LNCaP clone FGC (cell line): Measurements from ENCODE around the gene TALDO1.

Experiments used
- DNase-seq: peaks from one replicate; pipeline ENCODE4 v3.0.0-alpha.2; 2011; ENCODE audit warnings: low read depth
- H3K4me3 ChIP-seq: 2 replicates; pipeline ENCODE4 v1.5.1; 2011; ENCODE audit warnings: mild to moderate bottlenecking, low read depth, low read length, control low read depth
- CTCF ChIP-seq: IDR thresholded peaks from 2 replicates; pipeline ENCODE4 v1.5.1; 2012; ENCODE audit warnings: mild to moderate bottlenecking; ENCODE audit not compliant: control insufficient read depth, insufficient read depth; ENCODE audit errors: extremely low read depth

The TALDO1 gene

DNA sequence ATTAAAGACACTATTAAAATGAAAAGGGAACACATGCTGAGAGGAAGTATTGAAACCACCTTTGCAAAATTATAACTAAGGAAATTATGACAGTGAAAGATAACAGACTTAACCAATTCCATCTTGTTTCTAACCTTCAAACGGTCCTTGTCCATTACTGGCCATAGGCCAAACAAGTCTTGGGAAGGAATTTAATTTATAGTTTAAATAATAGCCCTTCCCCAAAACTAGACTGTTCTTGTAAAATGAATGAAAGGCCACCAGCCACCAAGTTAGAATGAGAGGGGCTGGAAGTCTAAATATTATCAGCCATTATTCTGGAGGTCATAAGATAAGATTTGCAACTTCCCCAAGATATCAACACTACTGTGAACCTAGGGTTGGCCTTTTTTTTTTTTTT, 1.8 kb upstream of the TALDO1 start:
- no peak for DNase-seq
- TF ChIP-seq CTCF = no peak

GRCh38 chr11:746289-747157, 741 bp upstream of the TALDO1 start:
- DNase-seq = no peak
- peak overlapping the region; percentile 93 for H3K4me3 ChIP-seq
- no peak for TF ChIP-seq CTCF

More for the DNA sequence above, 1.8 kb upstream of the TALDO1 start:
- H3K4me3 ChIP-seq = no peak overlapping the region

- peak overlapping the region; percentile 93 for H3K4me3 ChIP-seq
- DNase-seq = no peak
- TF ChIP-seq CTCF = no peak
These were observed 719 bp downstream of the TALDO1 start for GRCh38 chr11:748007-748359.

DNA sequence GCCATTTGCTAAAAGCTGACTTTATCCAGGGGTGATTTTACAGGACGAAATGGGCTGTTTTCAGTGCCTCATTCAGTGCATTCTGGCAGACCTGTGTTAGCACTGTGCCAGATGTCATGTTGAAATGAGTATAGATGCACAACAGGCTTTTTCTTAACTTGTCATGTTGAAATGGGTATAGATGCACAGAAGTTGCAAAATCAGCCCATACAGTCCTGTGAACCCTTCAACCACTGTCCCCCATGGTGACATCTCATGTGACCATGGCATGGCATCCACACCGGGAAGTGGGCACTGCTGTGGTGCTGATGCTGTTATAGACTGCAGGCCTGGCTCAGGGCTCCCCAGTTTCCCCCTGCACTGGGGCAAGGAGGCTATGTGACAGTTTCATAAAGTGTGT, 2.5 kb downstream of the TALDO1 start:
- H3K4me3 ChIP-seq = no peak overlapping the region
- TF ChIP-seq CTCF = no peak
- DNase-seq = no peak

DNA sequence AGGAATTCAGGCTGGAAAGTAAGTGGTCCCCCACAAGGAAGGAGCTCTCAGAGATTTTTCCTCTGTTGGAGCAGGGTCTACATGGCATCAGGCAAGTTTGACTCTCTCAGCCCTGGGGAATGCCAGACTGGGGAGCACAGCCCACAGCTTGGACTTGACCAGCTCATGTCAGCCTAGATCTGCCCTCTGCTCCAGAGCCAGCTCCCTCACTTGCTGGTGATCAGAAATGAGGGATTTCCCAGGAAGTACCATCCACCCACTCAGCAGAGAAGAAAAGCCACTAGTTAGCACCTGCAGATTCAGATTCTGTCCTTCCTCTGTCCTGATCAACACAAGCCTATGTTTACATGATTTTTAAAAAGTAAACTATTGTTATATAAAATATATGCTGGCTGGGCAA, 13.0 kb downstream of the TALDO1 start:
- TF ChIP-seq CTCF = no peak
- H3K4me3 ChIP-seq = no peak overlapping the region
- DNase-seq = no peak

GRCh38 chr11:761526-762108, 14.4 kb downstream of the TALDO1 start:
- no peak for TF ChIP-seq CTCF
- H3K4me3 ChIP-seq = no peak overlapping the region
- no peak for DNase-seq
